Smooth muscle cell of trachea (primary cell): ENCODE data around the gene TLL1. TPM values are rescaled to one million over a fixed set of nuclear protein-coding genes. Genes with fewer than 3 reads are reported as not detected.

Experiments used
- total RNA-seq: library from RNA; depleted of rRNA; stranded (reverse); fragments of >200 nt; gene quantifications from 2 replicates; pipeline ENCODE4 v1.2.1, GENCODE V29; 2014

TLL1 gene
- total RNA-seq: 0.15 and 0.17 TPM in 2 replicates

DNA sequence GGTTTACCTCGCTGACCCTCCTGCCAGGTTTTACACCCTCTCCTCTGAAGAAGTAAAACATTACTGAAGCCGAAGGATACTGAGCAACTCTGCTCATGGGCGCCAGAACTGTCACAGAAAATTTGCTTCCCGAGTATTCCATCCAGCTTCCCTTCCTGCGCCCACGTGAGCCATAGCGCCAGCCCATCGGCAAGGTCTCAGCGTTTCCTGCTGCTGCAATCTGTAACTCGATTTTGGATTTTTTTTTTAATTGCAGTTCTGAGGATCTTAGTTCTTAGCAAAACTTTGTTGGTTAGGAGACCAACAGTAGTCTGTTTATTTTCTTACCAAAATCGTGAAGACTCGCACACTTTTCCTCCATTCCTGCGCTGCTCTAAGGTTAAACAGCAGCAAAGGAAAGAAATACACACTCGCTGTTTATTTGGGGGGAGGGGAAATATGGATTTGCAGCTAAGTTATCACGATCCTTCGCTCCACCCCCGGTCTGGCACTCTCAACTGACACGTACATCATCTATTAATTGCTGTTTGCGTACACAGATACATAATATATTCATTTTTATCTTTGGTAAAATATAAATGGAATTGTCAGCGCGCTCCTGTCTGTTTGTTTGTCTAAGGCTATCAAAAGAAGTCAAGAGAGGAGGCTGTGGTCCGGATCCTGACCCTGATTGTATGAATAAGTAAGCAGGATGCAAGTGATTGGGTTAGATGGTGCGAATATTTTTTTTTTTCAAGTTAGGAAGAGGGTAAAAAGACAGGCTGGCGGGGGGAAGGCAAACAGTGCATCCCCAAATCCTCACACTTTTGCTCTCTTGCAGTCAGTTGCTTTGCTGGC, at the start of gene TLL1:
TSS of gene TLL1 (plus strand) at position 777 of the 837 bp plus-strand sequence. CDS start 668 bp downstream, outside the sequence.

